Measurements from ENCODE around the gene TTC34.

The TTC34 gene

GRCh38 chr1:2623571-2624337 lies 177.7 kb downstream of the TTC34 start:
- no peak for DNase-seq

GRCh38 chr1:2617971-2618470 lies 183.5 kb downstream of the TTC34 start:
- no peak for DNase-seq

- DNase-seq, result no peak
Measured at GRCh38 chr1:2614145-2614544, 187.3 kb downstream of the TTC34 start.

DNA sequence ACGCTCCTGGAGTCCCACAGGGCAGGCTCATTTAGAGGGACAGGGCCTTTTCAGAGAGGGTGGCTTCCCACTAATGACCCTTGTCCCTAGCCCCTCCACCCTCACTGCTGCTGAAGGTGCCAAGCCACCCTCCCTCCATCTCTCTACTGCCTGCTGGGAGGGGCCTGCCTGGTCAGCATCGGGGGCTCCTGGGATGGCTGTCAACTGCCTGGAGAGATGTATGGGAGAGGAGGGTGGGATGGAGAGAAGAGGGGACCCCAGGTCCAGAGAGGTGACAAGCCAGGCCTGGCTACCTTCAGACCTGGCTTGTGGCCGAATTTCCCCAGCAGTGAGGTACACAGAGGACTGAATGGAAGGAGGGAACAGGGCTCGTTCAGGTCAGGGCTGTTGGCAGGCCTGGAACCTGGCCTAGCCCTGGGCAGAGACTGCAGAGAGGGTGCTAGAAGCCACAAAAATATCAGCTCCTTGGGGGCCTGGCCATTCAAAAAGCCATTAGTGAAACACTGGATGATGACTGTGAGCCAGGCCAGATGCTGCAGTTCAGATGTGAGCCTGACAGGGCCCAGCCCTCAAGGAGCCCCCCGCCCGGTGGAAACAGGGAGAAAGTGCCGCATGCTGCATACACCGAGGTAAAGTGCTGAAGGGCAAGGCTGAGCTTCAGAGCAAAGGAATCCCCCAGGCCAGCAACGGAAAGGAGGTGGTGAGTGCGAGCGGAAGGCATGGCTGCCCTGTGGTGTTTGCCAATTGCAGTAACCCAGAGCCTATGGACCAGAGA lies 188.7 kb downstream of the TTC34 start:
- no peak for DNase-seq

DNA sequence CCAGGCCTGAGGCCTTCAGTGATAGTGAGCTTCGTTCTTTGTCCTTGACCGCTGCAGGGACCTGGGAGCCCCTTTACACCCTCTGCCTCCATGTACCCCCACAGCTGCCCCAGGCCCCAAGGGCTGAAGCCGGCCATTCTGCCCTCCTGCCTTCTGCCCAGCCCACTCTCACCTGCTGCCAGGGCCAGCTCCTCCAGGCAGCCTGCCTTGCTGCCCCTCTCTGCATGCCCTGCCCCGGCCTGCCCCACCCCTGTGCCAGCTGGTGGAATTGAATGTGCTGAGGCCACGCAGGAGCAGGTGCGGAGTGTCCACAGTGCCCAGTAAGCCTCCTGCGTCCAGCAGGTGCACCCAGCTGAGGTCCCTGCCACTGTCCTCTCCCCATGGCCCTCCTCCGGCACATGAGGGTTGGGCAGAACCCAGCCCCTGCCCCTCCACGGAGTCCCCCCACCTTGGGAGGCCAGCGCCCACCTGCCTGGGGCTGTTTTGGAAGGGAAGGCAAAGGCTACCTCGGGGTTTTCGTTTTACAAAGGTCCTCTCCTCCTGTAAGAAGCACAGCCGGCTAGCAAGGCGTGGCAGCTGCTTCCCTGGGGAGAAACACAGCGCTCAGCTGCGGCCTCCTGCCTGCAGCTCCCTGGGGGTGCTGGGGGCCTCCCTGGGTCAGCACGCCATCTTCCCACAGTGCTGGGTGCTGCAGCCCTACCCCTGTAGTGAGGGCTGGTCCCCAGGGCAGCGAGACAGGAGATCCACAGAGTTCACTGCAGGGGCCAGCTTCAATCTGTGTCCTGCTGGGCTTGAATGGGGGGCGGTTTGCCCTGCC lies 189.7 kb downstream of the TTC34 start:
- no peak for DNase-seq

GRCh38 chr1:2611031-2611501 lies 190.4 kb downstream of the TTC34 start:
- no peak for DNase-seq

DNA sequence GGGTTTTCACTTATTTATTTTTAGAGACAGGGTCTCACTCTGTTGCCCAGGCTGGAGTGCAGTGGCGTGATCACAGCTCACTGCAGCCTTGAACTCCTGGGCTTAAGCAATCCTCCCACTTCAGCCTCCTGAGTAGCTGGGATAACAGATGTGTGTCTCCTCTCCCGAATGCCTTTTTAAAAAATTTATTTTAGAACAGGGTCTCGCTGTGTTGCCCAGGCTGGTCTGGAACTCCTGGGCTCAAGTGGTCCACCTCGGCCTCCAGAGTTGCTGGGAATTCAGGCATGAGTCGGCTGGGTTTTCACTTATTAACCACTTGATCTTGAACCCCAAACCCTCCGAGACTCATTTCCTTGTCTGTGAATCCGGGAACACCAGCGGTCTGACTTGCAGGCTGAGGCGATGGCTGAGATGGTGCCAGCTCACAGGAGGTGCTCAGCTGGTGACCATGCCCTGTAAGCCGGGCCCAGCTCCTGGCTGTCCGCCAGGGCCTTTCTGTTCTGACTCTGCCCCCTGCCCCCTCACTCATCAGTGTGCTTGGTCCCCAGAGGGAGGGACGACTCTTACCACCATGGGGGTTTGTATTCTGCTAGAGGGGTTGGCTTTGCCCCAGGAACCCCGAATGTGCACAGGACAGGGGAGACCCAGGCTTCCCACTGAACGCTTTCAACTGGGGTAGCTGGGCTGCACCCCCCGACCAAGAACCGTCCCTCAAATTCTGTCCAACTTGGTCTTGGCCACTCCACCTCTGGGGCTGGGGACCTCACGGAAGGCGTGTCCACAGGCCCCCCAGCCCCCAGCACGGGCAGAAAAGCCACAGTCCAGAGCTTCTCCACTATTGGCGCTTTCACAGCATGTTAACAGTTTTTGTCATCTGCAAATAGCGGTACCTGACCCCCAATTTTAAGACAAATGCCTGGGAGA lies 191.2 kb downstream of the TTC34 start:
- no peak for DNase-seq

GRCh38 chr1:2609319-2610035 lies 192.0 kb downstream of the TTC34 start:
- no peak for DNase-seq

GRCh38 chr1:2607641-2608091 lies 193.8 kb downstream of the TTC34 start:
- DNase-seq, result no peak

GRCh38 chr1:2606881-2607621 lies 194.4 kb downstream of the TTC34 start:
- no peak for DNase-seq

GRCh38 chr1:2606396-2606880 lies 195.1 kb downstream of the TTC34 start:
- no peak for DNase-seq

DNA sequence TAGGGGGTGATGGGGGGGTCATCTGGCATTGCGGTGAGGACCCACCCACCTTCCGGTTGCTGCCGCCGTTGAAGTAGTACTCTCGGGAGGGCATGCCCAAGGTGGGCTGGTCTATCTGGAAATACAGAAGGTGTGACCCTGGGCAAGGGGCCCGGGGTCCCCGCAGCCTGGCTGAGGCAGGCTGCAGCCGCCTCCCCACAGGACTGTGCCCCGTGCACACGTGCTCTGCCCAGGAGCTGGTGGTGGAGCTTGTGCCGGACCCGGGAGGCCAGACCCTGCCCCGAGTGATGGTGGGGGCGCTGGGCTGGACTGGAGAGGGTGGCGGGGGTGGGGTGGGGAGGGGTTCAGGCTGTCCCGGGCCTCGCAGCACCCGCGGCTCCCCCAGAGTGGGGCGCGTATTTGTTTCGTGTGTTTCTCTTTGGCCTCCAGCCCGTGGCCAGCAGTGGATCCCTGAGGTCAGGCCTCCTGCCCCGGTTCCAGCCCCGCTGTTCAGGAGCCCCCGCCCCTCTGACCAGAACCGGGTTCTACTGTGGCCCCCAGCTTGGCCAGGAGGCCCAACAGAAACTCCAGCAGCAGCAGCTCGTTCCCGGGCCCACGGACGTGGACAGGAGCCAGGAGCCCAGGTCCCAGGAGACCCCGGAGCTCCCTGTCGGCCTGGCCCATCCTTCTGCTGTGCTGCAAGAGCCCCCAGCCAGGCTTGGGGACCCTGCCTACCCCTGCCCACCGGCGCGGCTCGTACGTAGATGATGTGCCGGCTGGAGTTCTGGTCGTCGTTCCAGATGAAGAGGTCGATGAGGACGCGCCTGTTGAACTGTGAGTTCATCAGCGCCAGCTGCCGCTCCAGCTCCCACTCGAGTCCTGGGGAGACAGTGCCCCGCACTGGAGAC lies 195.7 kb downstream of the TTC34 start:
- no peak for DNase-seq

GRCh38 chr1:2604844-2605508 lies 196.5 kb downstream of the TTC34 start:
- no peak for DNase-seq

DNA sequence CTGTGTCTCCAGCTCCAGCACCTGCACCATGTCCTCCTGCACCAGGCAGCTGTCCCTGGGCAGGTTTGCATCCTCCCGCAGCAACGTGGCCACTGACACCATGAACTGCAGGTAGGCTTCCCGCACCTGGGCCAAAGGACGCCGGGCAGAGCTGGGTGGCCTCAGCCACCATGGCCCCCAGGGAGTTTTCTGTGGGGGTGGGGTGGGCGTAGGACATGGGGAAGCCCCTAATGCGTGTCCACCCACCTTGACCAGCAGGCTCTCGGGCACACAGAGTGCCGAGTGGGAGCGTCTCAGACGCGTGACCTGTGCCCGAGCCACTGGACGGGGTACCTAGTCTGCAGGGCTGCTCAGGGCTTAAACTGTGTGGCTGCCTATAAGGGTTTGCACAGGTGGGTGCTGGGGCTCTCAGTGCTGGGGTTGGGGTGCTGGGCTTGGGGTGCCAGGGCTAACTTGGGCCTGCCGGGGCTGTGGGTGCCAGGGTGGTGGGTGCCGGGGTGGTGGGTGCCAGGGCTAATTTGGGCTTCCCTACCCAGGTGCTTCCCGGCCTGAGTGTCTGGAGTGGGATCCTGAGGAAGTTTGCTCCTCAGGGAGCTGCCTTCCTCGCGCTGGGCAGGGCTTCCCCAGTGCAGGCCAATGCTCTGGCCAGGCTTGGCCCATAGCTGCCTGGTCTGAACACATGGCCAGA lies 197.2 kb downstream of the TTC34 start:
- no peak for DNase-seq

DNA sequence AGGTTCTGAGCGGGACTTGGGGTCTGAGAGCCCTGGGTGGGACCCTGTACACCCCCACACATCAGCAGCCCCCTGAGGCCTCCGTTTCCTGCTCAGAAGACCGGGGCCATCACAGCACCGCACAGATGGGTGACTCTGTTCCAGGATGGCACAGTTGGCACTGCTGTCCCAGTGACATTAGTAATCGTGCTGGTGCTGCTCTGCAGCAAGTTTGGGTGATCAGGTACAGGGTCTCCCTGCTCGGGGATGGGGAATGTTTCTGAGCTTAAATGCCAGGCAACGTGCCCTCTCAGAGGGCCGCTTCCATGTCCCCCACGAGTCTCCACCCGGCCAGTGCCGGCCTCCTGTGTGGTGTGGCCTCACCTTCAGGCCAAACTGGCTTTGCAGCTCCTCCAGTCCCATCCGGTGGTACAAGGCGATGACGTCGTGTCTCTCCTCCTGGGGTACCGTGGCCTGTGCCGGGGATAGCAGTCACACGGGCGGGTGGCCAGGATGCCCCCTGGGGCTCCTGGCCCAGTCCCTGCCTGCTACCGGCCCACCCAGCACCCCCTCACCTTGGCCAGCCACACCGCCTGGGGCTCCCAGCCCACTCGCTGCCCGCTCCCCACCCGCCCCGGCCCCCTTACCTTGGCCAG lies 197.9 kb downstream of the TTC34 start:
- no peak for DNase-seq

- no peak for DNase-seq
Measured at GRCh38 chr1:2602866-2603520, 198.5 kb downstream of the TTC34 start.

DNA sequence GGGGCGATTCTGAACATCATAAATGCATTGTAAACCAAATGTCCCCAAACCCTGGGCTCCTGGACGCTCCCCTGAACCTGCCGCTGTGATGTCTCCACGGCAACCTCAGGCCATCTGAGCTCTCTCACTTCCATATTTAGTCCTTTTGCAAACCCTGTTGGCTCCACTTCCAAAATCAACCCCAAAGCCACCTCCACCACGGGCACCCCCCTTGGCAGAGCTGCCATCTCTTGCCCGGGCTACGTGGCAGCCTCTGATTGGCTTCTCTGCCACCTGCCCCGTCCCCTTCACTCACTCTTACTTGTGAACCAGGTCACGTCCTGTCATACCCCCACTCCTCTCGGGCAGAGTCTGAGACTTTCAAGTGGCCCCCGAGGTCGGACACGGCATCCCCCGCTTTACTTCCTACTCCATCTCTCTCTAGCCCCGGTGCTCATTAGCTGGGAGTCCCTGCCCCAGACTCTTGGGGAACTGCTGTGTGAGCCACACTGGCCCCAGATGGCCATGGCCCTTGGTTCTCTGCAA lies 199.1 kb downstream of the TTC34 start:
- no peak for DNase-seq
